Natural killer cell treated with Interleukin-12 subunit alpha and Interleukin-12 subunit beta and Interleukin-15 and Interleukin-18, amount 100 ng/mL, for 72 hours (primary cell): ENCODE results near the gene CFAP97D2. TPM values are rescaled to one million over a fixed set of nuclear protein-coding genes. Genes with fewer than 3 reads are reported as not detected.
"Not testable (repeated sequence)": the region's sequence is repeated elsewhere in the genome, so short reads cannot be mapped to it uniquely, and the experiment has no call there.

Experiments
- ATAC-seq, 2 donors: fragments of 150-1000 bp; cut with Tn5 transposase in 1 of 2; sonication (Bioruptor Pico), chemical (Tn5 transposase) in 1 of 2; 2 replicates each; pipeline ENCODE4 v1.10.0; 2021
- DNase-seq: peaks from one replicate; pipeline ENCODE4 v3.0.0; 2022; ENCODE audit warnings: low spot score
- H3K27ac Mint-ChIP-seq, 2 donors: 1 replicate in 1 of 2; 2 replicates in 1 of 2; pipeline ENCODE4 v1.8.0; 2022; ENCODE audit warnings: mixed read lengths in 2 of 2, mild to moderate bottlenecking in 1 of 2, moderate library complexity in 1 of 2
- H3K27me3 Mint-ChIP-seq, 2 donors: 1 replicate in 1 of 2; 2 replicates in 1 of 2; pipeline ENCODE4 v1.8.0; 2022; ENCODE audit warnings: mixed read lengths in 2 of 2
- H3K36me3 Mint-ChIP-seq: one replicate; pipeline ENCODE4 v1.8.0; 2022; ENCODE audit warnings: mixed read lengths
- H3K4me1 Mint-ChIP-seq, 2 donors: 1 replicate in 1 of 2; 2 replicates in 1 of 2; pipeline ENCODE4 v1.8.0; 2022; ENCODE audit warnings: low read depth in 2 of 2, mixed read lengths in 2 of 2, mild to moderate bottlenecking in 1 of 2
- H3K4me3 Mint-ChIP-seq: one replicate; pipeline ENCODE4 v1.8.0; 2022; ENCODE audit warnings: mixed read lengths
- H3K9me3 Mint-ChIP-seq: 2 replicates; pipeline ENCODE4 v1.8.0; 2022; ENCODE audit warnings: mixed read lengths
- total RNA-seq, 2 donors: library from RNA; stranded (reverse); gene quantifications; one replicate each; pipeline ENCODE4 v1.2.3, GENCODE V29; 2022

Gene CFAP97D2
- total RNA-seq, 2 donors from 2014 or later, result not detected

- H3K4me3 Mint-ChIP-seq, result no peak overlapping the region
- H3K36me3 Mint-ChIP-seq, result no peaks in the 10 kb centered on the region
- H3K27ac Mint-ChIP-seq, result no peak overlapping the region
- H3K9me3 Mint-ChIP-seq, result no peaks in the 10 kb centered on the region
- ATAC-seq (no peak), DNase-seq (no peak)
- peaks cover 13 to 22% of the 10 kb centered on the region in 2 donors for H3K4me1 Mint-ChIP-seq
- peaks cover 4 to 7% of the 10 kb centered on the region in 2 donors for H3K27me3 Mint-ChIP-seq
Observed at GRCh38 chr13:114231886-114232285, 52.8 kb downstream of the CFAP97D2 start.

- Mint-ChIP-seq H3K27me3 (peaks cover 0 to 4% of the 10 kb centered on the region in 2 donors), H3K9me3 (no peaks in the 10 kb centered on the region), H3K4me1 (peaks cover 17 to 20% of the 10 kb centered on the region in 2 donors), H3K27ac (peak overlapping the region; percentile 61 to 91), H3K4me3 (peak overlapping the region; percentile 90), H3K36me3 (peaks cover 15% of the 10 kb centered on the region)
- no peak for DNase-seq
- no peak for ATAC-seq
Observed at GRCh38 chr13:114234266-114234644, 55.2 kb downstream of the CFAP97D2 start.

GRCh38 chr13:114234645-114235421, 55.8 kb downstream of the CFAP97D2 start, which contains the start of gene CDC16:
Gene CDC16 (plus strand): TSS chr13:114234897. CDS start chr13:114235085, 188 bp downstream.
- ATAC-seq (peak; percentile 98), DNase-seq (peak; percentile 92)
- H3K9me3 Mint-ChIP-seq, result no peaks in the 10 kb centered on the region
- H3K36me3 Mint-ChIP-seq, result peaks cover 15% of the 10 kb centered on the region
- H3K27ac Mint-ChIP-seq, result peak within 1 kb of the TSS; percentile 61 to 91
- peaks cover 17 to 20% of the 10 kb centered on the region in 2 donors for H3K4me1 Mint-ChIP-seq
- H3K27me3 Mint-ChIP-seq, result peaks cover 0 to 4% of the 10 kb centered on the region in 2 donors
- peak within 1 kb of the TSS; percentile 90 for H3K4me3 Mint-ChIP-seq

GRCh38 chr13:114235697-114236096, 56.6 kb downstream of the CFAP97D2 start:
- Mint-ChIP-seq H3K27me3 (no peaks in the 10 kb centered on the region), H3K4me1 (peaks cover 17 to 20% of the 10 kb centered on the region in 2 donors), H3K36me3 (peaks cover 15% of the 10 kb centered on the region), H3K9me3 (no peaks in the 10 kb centered on the region), H3K27ac (peak overlapping the region; percentile 61 to 64), H3K4me3 (peak overlapping the region; percentile 90)
- DNase-seq, result no peak
- ATAC-seq, result no peak

- Mint-ChIP-seq H3K9me3 (no peaks in the 10 kb centered on the region), H3K36me3 (peaks cover 17% of the 10 kb centered on the region), H3K4me3 (peak overlapping the region; percentile 90), H3K4me1 (peaks cover 17 to 20% of the 10 kb centered on the region in 2 donors), H3K27me3 (no peaks in the 10 kb centered on the region), H3K27ac (peak overlapping the region; percentile 61 to 64)
- ATAC-seq (no peak), DNase-seq (no peak)
Observed at GRCh38 chr13:114236227-114236626, 57.2 kb downstream of the CFAP97D2 start.

GRCh38 chr13:114237415-114238112, 58.5 kb downstream of the CFAP97D2 start:
- no peaks in the 10 kb centered on the region for H3K27me3 Mint-ChIP-seq
- H3K27ac Mint-ChIP-seq, result peak overlapping the region in 1 of 2 donors; percentile 3
- H3K4me1 Mint-ChIP-seq, result peaks cover 17 to 20% of the 10 kb centered on the region in 2 donors
- H3K4me3 Mint-ChIP-seq, result peak overlapping the region; percentile 20
- ATAC-seq (no peak), DNase-seq (no peak)
- peaks cover 27% of the 10 kb centered on the region for H3K36me3 Mint-ChIP-seq
- no peaks in the 10 kb centered on the region for H3K9me3 Mint-ChIP-seq

- Mint-ChIP-seq H3K9me3 (no peaks in the 10 kb centered on the region), H3K4me3 (no peak overlapping the region)
- no peak for ATAC-seq
Observed at GRCh38 chr13:114241918-114242317, 62.9 kb downstream of the CFAP97D2 start.

GRCh38 chr13:114243971-114244370, 64.9 kb downstream of the CFAP97D2 start:
- Mint-ChIP-seq H3K9me3 (no peaks in the 10 kb centered on the region), H3K27ac (peak overlapping the region in 1 of 2 donors; percentile 50), H3K27me3 (no peaks in the 10 kb centered on the region), H3K4me1 (peaks cover 0 to 11% of the 10 kb centered on the region in 2 donors), H3K4me3 (no peak overlapping the region), H3K36me3 (peaks cover 41% of the 10 kb centered on the region)
- no peak for DNase-seq
- ATAC-seq, result no peak

More at GRCh38 chr13:114241918-114242317, 62.9 kb downstream of the CFAP97D2 start:
- Mint-ChIP-seq H3K27ac (no peak overlapping the region), H3K4me1 (peaks cover 6 to 19% of the 10 kb centered on the region in 2 donors), H3K27me3 (no peaks in the 10 kb centered on the region), H3K36me3 (peaks cover 50% of the 10 kb centered on the region)
- DNase-seq, result no peak

- Mint-ChIP-seq H3K27me3 (no peaks in the 10 kb centered on the region), H3K36me3 (peaks cover 39% of the 10 kb centered on the region), H3K9me3 (no peaks in the 10 kb centered on the region), H3K4me3 (no peak overlapping the region), H3K4me1 (peaks cover 0 to 11% of the 10 kb centered on the region in 2 donors), H3K27ac (peak overlapping the region in 1 of 2 donors; percentile 50)
- no peak for DNase-seq
- peak in 1 of 2 donors; percentile 54 for ATAC-seq
Observed at GRCh38 chr13:114244637-114245036, 65.6 kb downstream of the CFAP97D2 start.

- H3K27ac Mint-ChIP-seq, result no peak overlapping the region
- ATAC-seq (no peak), DNase-seq (no peak)
- no peaks in the 10 kb centered on the region for H3K9me3 Mint-ChIP-seq
- no peaks in the 10 kb centered on the region for H3K27me3 Mint-ChIP-seq
- no peak overlapping the region for H3K4me3 Mint-ChIP-seq
- H3K36me3 Mint-ChIP-seq, result peaks cover 27% of the 10 kb centered on the region
- H3K4me1 Mint-ChIP-seq, result peaks cover 0 to 11% of the 10 kb centered on the region in 2 donors
Observed at GRCh38 chr13:114248011-114248410, 69.0 kb downstream of the CFAP97D2 start.

GRCh38 chr13:114249077-114249476, 70.0 kb downstream of the CFAP97D2 start:
- no peak for DNase-seq
- no peak overlapping the region for H3K27ac Mint-ChIP-seq
- H3K4me3 Mint-ChIP-seq, result no peak overlapping the region
- no peak for ATAC-seq
- H3K4me1 Mint-ChIP-seq, result peaks cover 0 to 10% of the 10 kb centered on the region in 2 donors
- H3K27me3 Mint-ChIP-seq, result no peaks in the 10 kb centered on the region
- peaks cover 28% of the 10 kb centered on the region for H3K36me3 Mint-ChIP-seq
- H3K9me3 Mint-ChIP-seq, result no peaks in the 10 kb centered on the region

- not testable (repeated sequence) for ATAC-seq, H3K4me3 Mint-ChIP-seq, H3K9me3 Mint-ChIP-seq, DNase-seq, H3K27me3 Mint-ChIP-seq, H3K27ac Mint-ChIP-seq
- Mint-ChIP-seq H3K4me1 (peaks cover 10 to 12% of the 10 kb centered on the region in 2 donors), H3K36me3 (peaks cover 30% of the 10 kb centered on the region)
Observed at GRCh38 chr13:114251639-114252440, 72.8 kb downstream of the CFAP97D2 start.

- H3K9me3 Mint-ChIP-seq, result no peaks in the 10 kb centered on the region
- peaks cover 30% of the 10 kb centered on the region in 2 donors for H3K4me1 Mint-ChIP-seq
- H3K36me3 Mint-ChIP-seq, result peaks cover 54% of the 10 kb centered on the region
- no peak overlapping the region for H3K4me3 Mint-ChIP-seq
- H3K27me3 Mint-ChIP-seq, result no peaks in the 10 kb centered on the region
- ATAC-seq (no peak), DNase-seq (no peak)
- no peak overlapping the region for H3K27ac Mint-ChIP-seq
Observed at GRCh38 chr13:114256547-114256946, 77.5 kb downstream of the CFAP97D2 start.
